ENCODE measurements around the gene SNHG17.

DNA sequence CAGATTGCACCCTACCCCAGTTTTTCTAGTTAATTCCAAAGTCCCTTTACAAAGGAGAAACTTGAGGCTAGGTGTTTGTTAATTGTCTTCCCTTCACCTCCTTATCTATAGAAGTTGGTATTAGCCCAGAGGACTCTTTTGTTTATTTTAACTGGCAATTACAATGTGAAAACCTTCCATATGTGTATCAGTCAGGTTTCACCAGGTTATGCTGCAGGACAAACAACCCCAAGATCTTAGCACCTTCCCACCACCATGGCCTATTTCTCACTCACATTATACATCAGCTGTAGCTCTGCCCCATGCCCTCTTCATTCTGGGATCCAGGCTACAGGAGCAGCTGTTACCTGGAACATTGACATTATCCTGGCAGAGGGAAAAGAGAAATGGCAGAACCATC is 31.1 kb downstream of the SNHG17 start:
- TF ChIP-seq, protein P1, sequence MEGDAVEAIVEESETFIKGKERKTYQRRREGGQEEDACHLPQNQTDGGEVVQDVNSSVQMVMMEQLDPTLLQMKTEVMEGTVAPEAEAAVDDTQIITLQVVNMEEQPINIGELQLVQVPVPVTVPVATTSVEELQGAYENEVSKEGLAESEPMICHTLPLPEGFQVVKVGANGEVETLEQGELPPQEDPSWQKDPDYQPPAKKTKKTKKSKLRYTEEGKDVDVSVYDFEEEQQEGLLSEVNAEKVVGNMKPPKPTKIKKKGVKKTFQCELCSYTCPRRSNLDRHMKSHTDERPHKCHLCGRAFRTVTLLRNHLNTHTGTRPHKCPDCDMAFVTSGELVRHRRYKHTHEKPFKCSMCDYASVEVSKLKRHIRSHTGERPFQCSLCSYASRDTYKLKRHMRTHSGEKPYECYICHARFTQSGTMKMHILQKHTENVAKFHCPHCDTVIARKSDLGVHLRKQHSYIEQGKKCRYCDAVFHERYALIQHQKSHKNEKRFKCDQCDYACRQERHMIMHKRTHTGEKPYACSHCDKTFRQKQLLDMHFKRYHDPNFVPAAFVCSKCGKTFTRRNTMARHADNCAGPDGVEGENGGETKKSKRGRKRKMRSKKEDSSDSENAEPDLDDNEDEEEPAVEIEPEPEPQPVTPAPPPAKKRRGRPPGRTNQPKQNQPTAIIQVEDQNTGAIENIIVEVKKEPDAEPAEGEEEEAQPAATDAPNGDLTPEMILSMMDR (IDR thresholded peaks at IDR 0.05), result no peak
- TF ChIP-seq EZH2 (IDR thresholded peaks at IDR 0.05) (no peak), EZH2phosphoT487 (IDR thresholded peaks at IDR 0.05) (no peak)

Measured in neural progenitor cell (in vitro differentiated cells).